Hematopoietic multipotent progenitor cell treated with erythropoietin and hydrocortisone succinate and interleukin-3 and kit ligand, for 8 days (in vitro differentiated cells): ENCODE measurements around the gene WNT7A.

ENCODE experiments used
- DNase-seq: peaks from one replicate; pipeline ENCODE4 v3.0.0-alpha.2; 2015

Gene WNT7A

GRCh38 chr3:13791198-13792050 is 88.4 kb downstream of the WNT7A start:
- no peak for DNase-seq

GRCh38 chr3:13790376-13791197 is 89.3 kb downstream of the WNT7A start:
- DNase-seq = no peak

- DNase-seq = no peak
Measured at GRCh38 chr3:13788522-13789424, 91.1 kb downstream of the WNT7A start.

- no peak for DNase-seq
Measured at GRCh38 chr3:13787533-13788132, 92.2 kb downstream of the WNT7A start.

- DNase-seq = no peak
Measured at GRCh38 chr3:13786811-13787210, 93.1 kb downstream of the WNT7A start.

GRCh38 chr3:13785853-13786436 is 93.9 kb downstream of the WNT7A start:
- DNase-seq = no peak

- no peak for DNase-seq
Measured at GRCh38 chr3:13785351-13785750, 94.5 kb downstream of the WNT7A start.

- no peak for DNase-seq
Measured at GRCh38 chr3:13783476-13783875, 96.4 kb downstream of the WNT7A start.

- no peak for DNase-seq
Measured at GRCh38 chr3:13782501-13782900, 97.4 kb downstream of the WNT7A start.

- DNase-seq = no peak
Measured at GRCh38 chr3:13781417-13781816, 98.5 kb downstream of the WNT7A start.

- no peak for DNase-seq
Measured at GRCh38 chr3:13780432-13781176, 99.3 kb downstream of the WNT7A start.

- DNase-seq = no peak
Measured at GRCh38 chr3:13776253-13777050, 103.4 kb downstream of the WNT7A start.

GRCh38 chr3:13772885-13773745 is 106.8 kb downstream of the WNT7A start:
- DNase-seq = no peak

GRCh38 chr3:13772321-13772745 is 107.5 kb downstream of the WNT7A start:
- DNase-seq = no peak

GRCh38 chr3:13771496-13771895 is 108.4 kb downstream of the WNT7A start:
- no peak for DNase-seq

- DNase-seq = no peak
Measured at GRCh38 chr3:13770170-13771169, 109.4 kb downstream of the WNT7A start.

- no peak for DNase-seq
Measured at GRCh38 chr3:13769422-13769821, 110.4 kb downstream of the WNT7A start.

GRCh38 chr3:13768453-13768852 is 111.4 kb downstream of the WNT7A start:
- no peak for DNase-seq
